Lower leg skin (tissue), 4 donors: ENCODE data around the gene NREP. TPM values are rescaled to one million over a fixed set of nuclear protein-coding genes. Genes with fewer than 3 reads are reported as not detected.

Source experiments
- DNase-seq, 2 donors: peaks; one replicate each; pipeline ENCODE4 v3.0.0-alpha.2; 2019; ENCODE audit warnings: low spot score in 2 of 2
- H3K4me3 ChIP-seq: fragments of 200-600 bp; sonication (generic); 2 replicates; pipeline ENCODE4 v1.5.1; 2017; ENCODE audit warnings: mild to moderate bottlenecking, low read depth; ENCODE audit not compliant: poor library complexity, severe bottlenecking
- WGBS, 2 donors: methylation state at CpG; one replicate each; pipeline ENCODE4 v1.1.5; 2018; 5-methylcytosine and 5-hydroxymethylcytosine counted together
- intact Hi-C: fragments of 100-400 bp; cut with DNase I; formaldehyde crosslinking; loops from one replicate; pipeline ENCODE4 v1.15.0; 2023; ENCODE audit warnings: low total_unique reads
- total RNA-seq, 4 donors: library from RNA; depleted of rRNA; stranded (reverse); fragments of >200 nt; gene quantifications; one replicate each; pipeline ENCODE4 v1.1.0, GENCODE V29; 2016
- TF ChIP-seq, protein P1 (sequence below), 3 donors: fragments of 450-650 bp; IDR thresholded peaks; one replicate each; pipeline ENCODE4 v1.5.1; 2016; ENCODE audit warnings: antibody characterized with exemption in 3 of 3, mild to moderate bottlenecking in 3 of 3, moderate library complexity in 2 of 3

NREP gene
- total RNA-seq, 4 donors from 2014 or later = 2.2 to 7.3 (median 2.4) TPM

DNA sequence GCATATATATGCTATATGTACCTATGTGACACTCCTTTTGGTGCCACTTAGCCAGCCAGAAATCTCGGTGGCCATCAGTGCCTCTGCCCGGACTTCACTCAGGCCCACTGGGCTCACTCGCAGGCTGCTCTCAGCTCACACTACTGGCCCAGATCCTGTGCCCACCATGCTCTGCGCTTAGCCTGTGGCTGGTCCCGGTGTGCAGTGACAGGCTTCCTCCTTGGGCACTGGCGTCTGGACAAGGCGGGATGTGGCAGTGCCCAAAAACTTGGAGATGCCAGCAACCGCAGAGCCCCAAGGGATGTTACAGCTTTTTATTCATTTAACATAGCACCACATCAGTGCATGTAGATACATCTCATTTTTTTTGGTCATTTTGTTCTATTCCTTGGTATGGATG lies 77.4 kb downstream of the NREP start:
- TF ChIP-seq, protein P1, sequence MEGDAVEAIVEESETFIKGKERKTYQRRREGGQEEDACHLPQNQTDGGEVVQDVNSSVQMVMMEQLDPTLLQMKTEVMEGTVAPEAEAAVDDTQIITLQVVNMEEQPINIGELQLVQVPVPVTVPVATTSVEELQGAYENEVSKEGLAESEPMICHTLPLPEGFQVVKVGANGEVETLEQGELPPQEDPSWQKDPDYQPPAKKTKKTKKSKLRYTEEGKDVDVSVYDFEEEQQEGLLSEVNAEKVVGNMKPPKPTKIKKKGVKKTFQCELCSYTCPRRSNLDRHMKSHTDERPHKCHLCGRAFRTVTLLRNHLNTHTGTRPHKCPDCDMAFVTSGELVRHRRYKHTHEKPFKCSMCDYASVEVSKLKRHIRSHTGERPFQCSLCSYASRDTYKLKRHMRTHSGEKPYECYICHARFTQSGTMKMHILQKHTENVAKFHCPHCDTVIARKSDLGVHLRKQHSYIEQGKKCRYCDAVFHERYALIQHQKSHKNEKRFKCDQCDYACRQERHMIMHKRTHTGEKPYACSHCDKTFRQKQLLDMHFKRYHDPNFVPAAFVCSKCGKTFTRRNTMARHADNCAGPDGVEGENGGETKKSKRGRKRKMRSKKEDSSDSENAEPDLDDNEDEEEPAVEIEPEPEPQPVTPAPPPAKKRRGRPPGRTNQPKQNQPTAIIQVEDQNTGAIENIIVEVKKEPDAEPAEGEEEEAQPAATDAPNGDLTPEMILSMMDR (IDR thresholded peaks at IDR 0.05) = no peak
- intact Hi-C loops = loop anchor here (5.0 kb wide), 1 partner anchor 738 kb away; the partner anchor contains the start of gene EPB41L4A
- WGBS, 2 donors = 88 to 93% methylated on average over 8 of the region's 8 CpGs
- no peak overlapping the region for H3K4me3 ChIP-seq
- DNase-seq = no peak

Other genes starting within 250 kb of the NREP start
- 1 to 10 TPM in 3 of 4 donors, under 1 TPM in 1; 0.34 to 3.2 (median 2.9) TPM for gene STARD4, start 244.7 kb downstream of the NREP start, total RNA-seq